GM23338 (cell line): Measurements from ENCODE around the gene COMMD4. TPM values are rescaled to one million over a fixed set of nuclear protein-coding genes. Genes with fewer than 3 reads are reported as not detected.

Experiments
- ATAC-seq: fragments of 200-7000 bp; cut with Tn5 transposase; 3 replicates; pipeline ENCODE4 v1.9.1; 2020
- DNase-seq: peaks from one replicate; pipeline ENCODE4 v3.0.0-alpha.2; 2015; ENCODE audit warnings: low spot score
- H2AFZ ChIP-seq: fragments of 200-600 bp; sonication (generic); 2 replicates; pipeline ENCODE4 v1.8.0; 2016; ENCODE audit warnings: antibody characterized with exemption, mild to moderate bottlenecking, moderate library complexity
- H3F3A ChIP-seq: fragments of 200-600 bp; sonication (generic); replicated peaks from 2 replicates; pipeline ENCODE4 v1.8.0; 2017; ENCODE audit warnings: antibody characterized with exemption, mixed run types, low read depth
- H3K27ac ChIP-seq: fragments of 200-600 bp; sonication (generic); 2 replicates; pipeline ENCODE4 v1.6.1; 2016; ENCODE audit warnings: low read depth
- H3K27me3 ChIP-seq: fragments of 200-600 bp; sonication (generic); 2 replicates; pipeline ENCODE4 v1.8.0; 2016; ENCODE audit warnings: mild to moderate bottlenecking, mixed run types, moderate library complexity; ENCODE audit not compliant: insufficient read depth
- H3K36me3 ChIP-seq: fragments of 200-600 bp; sonication (generic); 2 replicates; pipeline ENCODE4 v1.8.0; 2016; ENCODE audit warnings: mild to moderate bottlenecking; ENCODE audit not compliant: insufficient read depth
- H3K4me1 ChIP-seq: fragments of 200-600 bp; sonication (generic); 2 replicates; pipeline ENCODE4 v1.8.0; 2016; ENCODE audit warnings: mild to moderate bottlenecking, moderate library complexity; ENCODE audit not compliant: insufficient read depth
- H3K4me2 ChIP-seq: fragments of 200-600 bp; sonication (generic); 2 replicates; pipeline ENCODE4 v1.7.1; 2017; ENCODE audit warnings: mixed run types
- H3K4me3 ChIP-seq: fragments of 200-600 bp; sonication (generic); 2 replicates; pipeline ENCODE4 v1.6.1; 2016; ENCODE audit warnings: mixed run types
- H3K79me2 ChIP-seq: fragments of 200-600 bp; sonication (generic); replicated peaks from 2 replicates; pipeline ENCODE4 v1.8.0; 2017; ENCODE audit warnings: mild to moderate bottlenecking; ENCODE audit not compliant: insufficient read depth
- H3K9me2 ChIP-seq: fragments of 200-600 bp; sonication (generic); 2 replicates; pipeline ENCODE4 v1.8.0; 2017; ENCODE audit not compliant: insufficient read depth
- H4K20me1 ChIP-seq: fragments of 200-600 bp; sonication (generic); replicated peaks from 2 replicates; pipeline ENCODE4 v1.8.0; 2017; ENCODE audit warnings: mild to moderate bottlenecking; ENCODE audit not compliant: insufficient read depth
- H3K27ac Mint-ChIP-seq: 2 replicates; pipeline ENCODE4 v1.8.0; 2020; ENCODE audit warnings: inconsistent platforms, mild to moderate bottlenecking, moderate library complexity, mixed read lengths
- H3K27me3 Mint-ChIP-seq: 3 replicates; pipeline ENCODE4 v1.8.0; 2022; ENCODE audit warnings: low read depth, mild to moderate bottlenecking, moderate library complexity, mixed read lengths, inconsistent platforms; ENCODE audit not compliant: insufficient read depth, poor library complexity
- H3K36me3 Mint-ChIP-seq: 3 replicates; pipeline ENCODE4 v1.8.0; 2021; ENCODE audit warnings: low read depth, mild to moderate bottlenecking, inconsistent platforms, moderate library complexity, mixed read lengths
- H3K4me1 Mint-ChIP-seq: 3 replicates; pipeline ENCODE4 v1.8.0; 2020; ENCODE audit warnings: mild to moderate bottlenecking, inconsistent platforms, mixed read lengths
- H3K4me3 Mint-ChIP-seq: 3 replicates; pipeline ENCODE4 v1.8.0; 2021; ENCODE audit warnings: moderate library complexity, mild to moderate bottlenecking, inconsistent platforms, mixed read lengths
- H3K9me3 Mint-ChIP-seq: 3 replicates; pipeline ENCODE4 v1.8.0; 2020; ENCODE audit warnings: moderate library complexity, mild to moderate bottlenecking, inconsistent platforms, mixed read lengths
- CREB1 ChIP-seq: fragments of 250-450 bp; sonication (Bioruptor Pico); IDR thresholded peaks from 2 replicates; pipeline ENCODE4 v1.5.0; 2020; ENCODE audit warnings: low read depth, mild to moderate bottlenecking, moderate library complexity
- CTCF ChIP-seq, 2 experiments: fragments of 200-600 bp in 1 of 2; sonication (generic) in 1 of 2; conservative IDR thresholded peaks; 2 replicates each; pipeline versions ENCODE4 v1.5.1 to v1.6.1; 2016 to 2017; ENCODE audit warnings: antibody characterized with exemption in 2 of 2, low read depth in 2 of 2, mild to moderate bottlenecking in 2 of 2, moderate library complexity in 1 of 2
- ETS1 ChIP-seq: IDR thresholded peaks from 2 replicates; pipeline ENCODE4 v1.6.1; 2016; ENCODE audit warnings: antibody characterized with exemption
- EZH2 ChIP-seq: fragments of 200-600 bp; sonication (generic); IDR thresholded peaks from one replicate; pipeline ENCODE4 v1.8.0; 2017; ENCODE audit warnings: antibody characterized with exemption, mild to moderate bottlenecking, low read depth; ENCODE audit not compliant: unreplicated experiment
- EZH2phosphoT487 ChIP-seq: fragments of 200-600 bp; sonication (generic); IDR thresholded peaks from one replicate; pipeline ENCODE4 v1.8.1; 2018; ENCODE audit warnings: antibody characterized with exemption; ENCODE audit not compliant: unreplicated experiment
- JUNB ChIP-seq: IDR thresholded peaks from one replicate; pipeline ENCODE4 v1.6.1; 2016; ENCODE audit warnings: antibody characterized with exemption; ENCODE audit not compliant: unreplicated experiment
- NANOG ChIP-seq: IDR thresholded peaks from 2 replicates; pipeline ENCODE4 v1.6.1; 2016; ENCODE audit warnings: antibody characterized with exemption, borderline replicate concordance
- POLR2AphosphoS5 ChIP-seq: IDR thresholded peaks from 2 replicates; pipeline ENCODE4 v1.6.1; 2016; ENCODE audit warnings: antibody characterized with exemption, low read depth
- REST ChIP-seq: IDR thresholded peaks from one replicate; pipeline ENCODE4 v1.6.1; 2018; ENCODE audit warnings: antibody characterized with exemption; ENCODE audit not compliant: unreplicated experiment
- STAT1 ChIP-seq: IDR thresholded peaks from one replicate; pipeline ENCODE4 v1.6.1; 2016; ENCODE audit warnings: antibody characterized with exemption; ENCODE audit not compliant: unreplicated experiment
- ZNF114 ChIP-seq: fragments of 250-450 bp; sonication (Bioruptor Pico); IDR thresholded peaks from 2 replicates; pipeline ENCODE4 v1.5.0; 2020; ENCODE audit warnings: mild to moderate bottlenecking, moderate library complexity
- ZNF331 ChIP-seq: fragments of 250-450 bp; sonication (Bioruptor Pico); IDR thresholded peaks from 2 replicates; pipeline ENCODE4 v1.5.0; 2020; ENCODE audit warnings: low read depth, mild to moderate bottlenecking, moderate library complexity
- ZNF462 ChIP-seq: fragments of 250-450 bp; sonication (Bioruptor Pico); IDR thresholded peaks from 2 replicates; pipeline ENCODE4 v1.5.0; 2020; ENCODE audit warnings: mild to moderate bottlenecking, moderate library complexity
- polyA plus RNA-seq: library from polyadenylated mRNA; unstranded; fragments of >200 nt; fragmentation: Nextera tagmentation; extraction: Ambion mirVana; gene quantifications from 2 replicates; pipeline ENCODE4 v1.2.1, GENCODE V29; 2016
- total RNA-seq: library from RNA; depleted of rRNA; stranded (reverse); fragments of >200 nt; shearing (Covaris generic); gene quantifications from 2 replicates; pipeline ENCODE4 v1.2.3, GENCODE V29; 2014

The COMMD4 gene
- total and polyA plus RNA-seq, 2 experiments from 2014 or later: 131 TPM

- H3K36me3 Mint-ChIP-seq: no peaks in the 10 kb centered on the region; the same call in 2 of the 3 replicates
- no peaks in the 10 kb centered on the region for H3K9me2 ChIP-seq
- no peaks in the 10 kb centered on the region for H3F3A ChIP-seq
- H3K36me3 ChIP-seq: no peaks in the 10 kb centered on the region
- DNase-seq (no peak), ATAC-seq (no peak)
- H3K4me1 Mint-ChIP-seq: no peaks in the 10 kb centered on the region
- H2AFZ ChIP-seq: no peak overlapping the region
- H3K9me3 Mint-ChIP-seq: peaks cover 4% of the 10 kb centered on the region; the same call in 1 of the 3 replicates
- H4K20me1 ChIP-seq: no peaks in the 10 kb centered on the region
- H3K4me2 ChIP-seq: no peak overlapping the region
- H3K27ac ChIP-seq: no peak overlapping the region
- no peaks in the 10 kb centered on the region for H3K79me2 ChIP-seq
- H3K4me1 ChIP-seq: no peaks in the 10 kb centered on the region
- no peak overlapping the region for H3K27ac Mint-ChIP-seq
- H3K4me3 ChIP-seq: no peak overlapping the region
- no peaks in the 10 kb centered on the region for H3K27me3 ChIP-seq
- TF ChIP-seq CTCF (conservative IDR thresholded peaks at IDR 0.05; ENCODE audit: low read depth in 2 of 2) (no peak), POLR2AphosphoS5 (no peak), NANOG (no peak), ZNF331 (CRISPR knock-in tag) (no peak), JUNB (no peak), ZNF462 (CRISPR knock-in tag) (no peak), EZH2phosphoT487 (no peak), REST (no peak), EZH2 (no peak), CREB1 (CRISPR knock-in tag) (no peak), ETS1 (no peak), STAT1 (no peak), ZNF114 (CRISPR knock-in tag) (no peak)
- peaks cover 9% of the 10 kb centered on the region for H3K27me3 Mint-ChIP-seq
- no peak overlapping the region for H3K4me3 Mint-ChIP-seq
Measured at GRCh38 chr15:75325922-75326321, 9.9 kb upstream of the COMMD4 start.
